ENCODE data around the gene CDS2.

The CDS2 gene

DNA sequence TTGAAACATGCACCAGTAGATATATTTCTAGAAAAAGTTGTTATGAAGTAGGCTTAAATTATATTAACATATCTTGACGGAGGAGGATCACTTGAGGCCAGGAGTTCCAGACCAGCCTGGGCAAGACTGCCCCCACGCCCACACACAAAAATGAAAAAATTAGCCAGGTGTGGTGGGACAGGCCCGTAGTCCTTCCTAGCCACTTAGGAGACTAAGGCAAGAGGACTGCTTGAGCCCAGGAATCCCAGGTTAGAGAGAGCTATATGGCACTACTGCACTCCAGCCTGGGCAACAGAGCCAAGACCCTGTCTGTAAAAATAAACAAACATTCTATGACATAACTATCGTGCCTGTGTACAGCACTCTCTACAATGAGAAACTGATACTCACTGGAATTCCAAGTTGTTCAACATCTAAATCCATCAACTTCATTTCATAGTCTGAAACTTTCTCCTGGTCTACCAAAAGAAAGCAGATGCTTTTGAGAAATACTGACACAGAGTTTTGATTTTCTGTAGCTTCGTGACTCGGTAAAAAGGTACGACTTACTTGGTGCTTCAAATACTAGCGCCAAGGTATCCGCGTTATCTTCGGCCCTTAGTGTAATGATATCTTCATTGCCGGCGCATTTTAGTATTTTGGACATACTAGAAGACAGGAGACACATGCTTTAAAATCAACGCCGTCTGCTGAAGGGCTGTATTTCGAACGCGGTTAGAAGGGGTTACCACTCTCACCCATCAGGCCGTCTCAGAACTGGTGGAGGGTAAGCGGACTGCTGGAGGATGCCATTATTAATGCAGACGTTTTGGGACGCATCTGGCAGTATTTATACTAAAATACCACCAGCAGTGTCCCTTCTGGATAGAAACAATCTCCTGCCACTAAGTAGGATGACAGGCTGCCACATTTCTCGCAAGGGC is 8.3 kb upstream of the CDS2 start:
- in situ Hi-C loops (cut with MboI; ENCODE audit: low pct_unique_long_range_greater_than_20kb, low sequenced_read_pairs, unreplicated experiment): no loop called here
- DNase-seq (ENCODE audit: low spot score): no peak
- TF ChIP-seq, protein P1, sequence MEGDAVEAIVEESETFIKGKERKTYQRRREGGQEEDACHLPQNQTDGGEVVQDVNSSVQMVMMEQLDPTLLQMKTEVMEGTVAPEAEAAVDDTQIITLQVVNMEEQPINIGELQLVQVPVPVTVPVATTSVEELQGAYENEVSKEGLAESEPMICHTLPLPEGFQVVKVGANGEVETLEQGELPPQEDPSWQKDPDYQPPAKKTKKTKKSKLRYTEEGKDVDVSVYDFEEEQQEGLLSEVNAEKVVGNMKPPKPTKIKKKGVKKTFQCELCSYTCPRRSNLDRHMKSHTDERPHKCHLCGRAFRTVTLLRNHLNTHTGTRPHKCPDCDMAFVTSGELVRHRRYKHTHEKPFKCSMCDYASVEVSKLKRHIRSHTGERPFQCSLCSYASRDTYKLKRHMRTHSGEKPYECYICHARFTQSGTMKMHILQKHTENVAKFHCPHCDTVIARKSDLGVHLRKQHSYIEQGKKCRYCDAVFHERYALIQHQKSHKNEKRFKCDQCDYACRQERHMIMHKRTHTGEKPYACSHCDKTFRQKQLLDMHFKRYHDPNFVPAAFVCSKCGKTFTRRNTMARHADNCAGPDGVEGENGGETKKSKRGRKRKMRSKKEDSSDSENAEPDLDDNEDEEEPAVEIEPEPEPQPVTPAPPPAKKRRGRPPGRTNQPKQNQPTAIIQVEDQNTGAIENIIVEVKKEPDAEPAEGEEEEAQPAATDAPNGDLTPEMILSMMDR (IDR thresholded peaks at IDR 0.05; ENCODE audit: extremely low read depth, insufficient read depth, missing control alignments): no peak

DNA sequence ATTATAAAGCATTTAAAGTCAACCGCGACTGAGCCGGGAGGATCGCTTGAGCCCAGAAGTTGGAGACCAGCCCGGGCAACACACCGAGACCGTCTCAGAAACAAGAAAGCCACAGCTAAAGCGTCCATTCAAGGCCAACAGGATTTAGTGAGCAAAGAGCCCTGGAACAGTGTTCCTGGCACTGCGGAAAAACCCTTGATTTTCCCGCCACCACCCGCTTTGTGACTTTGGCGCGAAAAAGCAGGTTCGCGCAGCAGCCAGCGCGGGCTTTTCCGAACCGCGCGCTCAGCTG is 7.7 kb upstream of the CDS2 start:
- in situ Hi-C loops (cut with MboI; ENCODE audit: low pct_unique_long_range_greater_than_20kb, low sequenced_read_pairs, unreplicated experiment): no loop called here
- DNase-seq (ENCODE audit: low spot score): no peak
- TF ChIP-seq, protein P1 (IDR thresholded peaks at IDR 0.05; ENCODE audit: extremely low read depth, insufficient read depth, missing control alignments): no peak

DNA sequence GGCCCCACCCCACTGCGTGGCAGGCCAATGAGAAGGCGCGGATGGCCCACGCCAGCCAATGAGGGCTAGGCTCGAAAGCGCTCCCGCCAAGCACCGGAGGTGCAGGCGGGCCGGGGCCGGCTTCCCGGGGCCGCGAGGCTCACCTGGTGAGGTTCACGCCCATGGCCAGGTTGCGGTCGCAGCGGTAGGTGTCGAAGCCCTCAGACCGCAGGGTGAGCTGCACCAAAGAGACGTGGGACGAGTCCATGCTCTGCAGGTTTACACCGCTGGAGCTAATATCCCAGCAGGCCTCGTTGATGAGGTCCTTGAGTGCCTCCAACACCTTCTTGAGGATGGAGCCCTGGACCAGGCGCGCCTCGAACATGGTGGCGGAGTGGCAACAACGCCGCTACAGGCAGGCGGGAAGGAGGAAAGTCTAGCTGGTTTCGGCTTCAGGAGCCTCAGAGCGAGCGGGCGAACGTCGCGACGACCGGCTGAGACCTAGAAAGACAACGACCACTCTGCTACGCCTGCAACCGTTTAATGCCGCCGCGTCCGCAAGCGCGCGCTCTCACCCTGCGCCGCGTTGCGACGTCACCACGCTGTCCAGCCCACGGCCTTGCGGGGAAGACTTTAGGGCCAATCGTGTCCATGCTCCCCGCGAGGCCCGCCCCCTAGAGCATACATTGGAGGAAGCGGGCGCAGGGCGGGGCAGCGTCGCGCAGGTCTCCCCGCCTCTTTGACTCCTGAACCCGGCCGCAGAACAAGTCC is 7.2 kb upstream of the CDS2 start, which contains the start of gene PCNA:
PCNA (minus strand) TSS at position 524 of the 750 bp plus-strand sequence; CDS start at position 364, 160 bp downstream.
- in situ Hi-C loops (cut with MboI; ENCODE audit: low pct_unique_long_range_greater_than_20kb, low sequenced_read_pairs, unreplicated experiment): loop anchor here (5.0 kb wide), 1 partner anchor 68 kb away; no protein-coding TSS in a partner anchor
- DNase-seq (ENCODE audit: low spot score): peak; percentile 96
- TF ChIP-seq, protein P1 (IDR thresholded peaks at IDR 0.05; ENCODE audit: extremely low read depth, insufficient read depth, missing control alignments): no peak

DNA sequence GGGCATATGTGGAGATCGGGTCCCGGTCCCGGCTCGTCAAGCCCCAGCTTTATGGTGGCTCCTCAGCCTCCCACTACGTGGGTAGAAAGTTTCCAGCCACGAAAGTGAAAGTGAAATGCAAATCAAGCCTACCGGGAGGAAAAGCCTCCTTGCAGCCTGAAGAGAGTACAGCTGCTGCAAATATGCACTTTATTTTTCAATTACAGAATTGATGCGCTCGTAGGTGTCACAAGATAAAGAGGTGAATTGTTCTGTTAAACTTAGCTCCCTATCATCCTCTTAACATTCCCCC is 6.7 kb upstream of the CDS2 start:
- no peak for DNase-seq (ENCODE audit: low spot score)
- in situ Hi-C loops (cut with MboI; ENCODE audit: low pct_unique_long_range_greater_than_20kb, low sequenced_read_pairs, unreplicated experiment): loop anchor here (5.0 kb wide), 1 partner anchor 67 kb away; no protein-coding TSS in a partner anchor
- TF ChIP-seq, protein P1 (IDR thresholded peaks at IDR 0.05; ENCODE audit: extremely low read depth, insufficient read depth, missing control alignments): no peak

DNA sequence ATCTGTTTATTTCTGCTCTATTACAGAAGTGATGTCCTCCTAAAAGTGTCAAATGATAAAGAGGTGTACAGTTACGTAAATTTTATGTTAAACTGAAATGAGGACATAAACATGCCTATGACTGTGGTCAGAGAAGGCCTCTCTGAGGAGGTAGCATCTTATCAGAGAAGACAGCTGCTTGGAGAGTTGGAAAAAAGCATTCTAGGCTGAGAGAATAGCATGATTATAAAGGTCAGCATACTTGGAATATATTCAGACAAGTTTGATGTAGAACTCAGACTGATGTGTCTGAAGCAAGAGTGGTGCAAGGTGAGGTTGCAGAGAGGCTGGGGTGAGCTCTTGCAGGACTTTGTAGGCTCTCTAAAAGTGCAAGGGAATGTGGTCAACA is 3.9 kb upstream of the CDS2 start:
- in situ Hi-C loops (cut with MboI; ENCODE audit: low pct_unique_long_range_greater_than_20kb, low sequenced_read_pairs, unreplicated experiment): loop anchor here (5.0 kb wide), 1 partner anchor 64 kb away; no protein-coding TSS in a partner anchor
- TF ChIP-seq, protein P1 (IDR thresholded peaks at IDR 0.05; ENCODE audit: extremely low read depth, insufficient read depth, missing control alignments): no peak
- DNase-seq (ENCODE audit: low spot score): no peak

DNA sequence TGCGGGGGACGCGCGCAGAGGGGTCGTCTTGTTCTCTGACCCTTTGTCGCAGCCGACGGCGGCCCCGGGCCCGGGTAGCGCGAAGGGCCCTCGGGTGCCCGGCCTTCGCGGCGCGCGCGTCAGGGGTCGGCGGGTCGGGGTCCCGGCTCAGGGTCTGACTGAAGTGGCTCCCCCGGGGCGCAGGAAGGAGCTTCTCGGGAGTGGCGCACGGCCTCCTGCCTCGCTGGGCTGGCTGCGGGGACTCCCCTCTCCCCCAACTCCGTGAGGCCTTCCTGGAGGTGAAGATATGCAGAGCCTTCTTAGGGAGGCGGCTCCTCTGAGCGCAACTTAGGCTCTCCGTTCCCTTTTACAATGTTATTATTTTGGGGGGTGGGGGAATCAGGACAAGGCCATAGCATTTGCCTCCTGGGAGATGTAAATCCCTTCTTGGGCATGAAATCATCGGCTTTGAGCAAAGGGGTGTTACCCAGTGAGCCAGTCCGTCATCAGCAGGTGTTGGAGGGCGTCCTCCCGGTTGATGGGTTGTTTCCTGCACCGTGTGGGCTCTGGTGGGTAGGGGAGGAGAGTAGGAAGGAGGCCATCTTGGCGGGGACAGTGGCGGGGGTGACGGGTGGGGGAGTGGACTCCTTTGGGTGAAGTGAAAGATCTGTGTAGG is 523 bp downstream of the CDS2 start:
- TF ChIP-seq, protein P1 (IDR thresholded peaks at IDR 0.05; ENCODE audit: extremely low read depth, insufficient read depth, missing control alignments): no peak
- DNase-seq (ENCODE audit: low spot score): peak; percentile 64
- in situ Hi-C loops (cut with MboI; ENCODE audit: low pct_unique_long_range_greater_than_20kb, low sequenced_read_pairs, unreplicated experiment): no loop called here
